Right lobe of liver (tissue), 4 donors: ENCODE data around the gene TRAPPC2L.

Experiments used
- POLR2A ChIP-seq: fragments of 450-650 bp; IDR thresholded peaks from one replicate; pipeline ENCODE4 v1.6.1; 2017; ENCODE audit warnings: antibody characterized with exemption, mild to moderate bottlenecking
- TF ChIP-seq, protein P1 (sequence below), 4 donors: fragments of 200-600 bp in 3 of 4; fragments of 450-650 bp in 1 of 4; IDR thresholded peaks; one replicate each; pipeline versions ENCODE4 v1.5.1 to v1.8.0; 2016 to 2022; ENCODE audit warnings: antibody characterized with exemption in 4 of 4, mild to moderate bottlenecking in 2 of 4
- donor health status: DM: no; HTN: no; CAD: no.
- donor health status: DM: no; HTN: no; CAD: no.
- donor health status: DM: no; HTN: yes; CAD: no.

- TF ChIP-seq, protein P1, sequence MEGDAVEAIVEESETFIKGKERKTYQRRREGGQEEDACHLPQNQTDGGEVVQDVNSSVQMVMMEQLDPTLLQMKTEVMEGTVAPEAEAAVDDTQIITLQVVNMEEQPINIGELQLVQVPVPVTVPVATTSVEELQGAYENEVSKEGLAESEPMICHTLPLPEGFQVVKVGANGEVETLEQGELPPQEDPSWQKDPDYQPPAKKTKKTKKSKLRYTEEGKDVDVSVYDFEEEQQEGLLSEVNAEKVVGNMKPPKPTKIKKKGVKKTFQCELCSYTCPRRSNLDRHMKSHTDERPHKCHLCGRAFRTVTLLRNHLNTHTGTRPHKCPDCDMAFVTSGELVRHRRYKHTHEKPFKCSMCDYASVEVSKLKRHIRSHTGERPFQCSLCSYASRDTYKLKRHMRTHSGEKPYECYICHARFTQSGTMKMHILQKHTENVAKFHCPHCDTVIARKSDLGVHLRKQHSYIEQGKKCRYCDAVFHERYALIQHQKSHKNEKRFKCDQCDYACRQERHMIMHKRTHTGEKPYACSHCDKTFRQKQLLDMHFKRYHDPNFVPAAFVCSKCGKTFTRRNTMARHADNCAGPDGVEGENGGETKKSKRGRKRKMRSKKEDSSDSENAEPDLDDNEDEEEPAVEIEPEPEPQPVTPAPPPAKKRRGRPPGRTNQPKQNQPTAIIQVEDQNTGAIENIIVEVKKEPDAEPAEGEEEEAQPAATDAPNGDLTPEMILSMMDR (IDR thresholded peaks at IDR 0.05), result no peak
- no peak for TF ChIP-seq POLR2A
These were observed 12.2 kb downstream of the TRAPPC2L start for GRCh38 chr16:88868974-88869672.
